Smooth muscle cell (in vitro differentiated cells): ENCODE data around the gene PLEKHM3. TPM values are rescaled to one million over a fixed set of nuclear protein-coding genes. Genes with fewer than 3 reads are reported as not detected.
"Not testable (repeated sequence)": the region's sequence is repeated elsewhere in the genome, so short reads cannot be mapped to it uniquely, and the experiment has no call there.

Experiments
- DNase-seq: peaks from one replicate; lab custom pipeline; 2025; ENCODE audit not compliant: unreplicated experiment; lab: John Stamatoyannopoulos, UW
- H2AFZ ChIP-seq: fragments of 200-600 bp; sonication (generic); 2 replicates; pipeline ENCODE4 v1.6.0; 2016; ENCODE audit warnings: antibody characterized with exemption, low read depth, mild to moderate bottlenecking
- H3F3A ChIP-seq: fragments of 200-600 bp; sonication (generic); 2 replicates; pipeline ENCODE4 v1.6.0; 2017; ENCODE audit warnings: antibody characterized with exemption, low read depth
- H3K27ac ChIP-seq: fragments of 200-600 bp; sonication (generic); 2 replicates; pipeline ENCODE4 v1.5.1; 2016; ENCODE audit warnings: low read depth, mild to moderate bottlenecking
- H3K27me3 ChIP-seq: fragments of 200-600 bp; sonication (generic); 2 replicates; pipeline ENCODE4 v1.6.1; 2016; ENCODE audit warnings: low read depth, mild to moderate bottlenecking
- H3K36me3 ChIP-seq: fragments of 200-600 bp; sonication (generic); 2 replicates; pipeline ENCODE4 v1.5.1; 2016; ENCODE audit warnings: low read depth
- H3K4me1 ChIP-seq: fragments of 200-600 bp; sonication (generic); 2 replicates; pipeline ENCODE4 v1.5.1; 2016; ENCODE audit warnings: low read depth
- H3K4me2 ChIP-seq: fragments of 200-600 bp; sonication (generic); 2 replicates; pipeline ENCODE4 v1.6.0; 2016; ENCODE audit warnings: mild to moderate bottlenecking
- H3K4me3 ChIP-seq: fragments of 200-600 bp; sonication (generic); 2 replicates; pipeline ENCODE4 v1.5.1; 2016; ENCODE audit warnings: mild to moderate bottlenecking
- H3K79me2 ChIP-seq: fragments of 200-600 bp; sonication (generic); 2 replicates; pipeline ENCODE4 v1.6.0; 2016; ENCODE audit warnings: low read depth, mild to moderate bottlenecking
- H3K9ac ChIP-seq: fragments of 200-600 bp; sonication (generic); 2 replicates; pipeline ENCODE4 v1.6.0; 2016; ENCODE audit warnings: low read depth
- H3K9me3 ChIP-seq: fragments of 200-600 bp; sonication (generic); replicated peaks from 2 replicates; pipeline ENCODE4 v1.5.1; 2016; ENCODE audit warnings: low read depth
- H4K20me1 ChIP-seq: fragments of 200-600 bp; sonication (generic); 2 replicates; pipeline ENCODE4 v1.6.0; 2016; ENCODE audit warnings: low read depth
- WGBS: methylation state at CpG from one replicate; pipeline ENCODE4 v1.1.7; 2016; ENCODE audit warnings: low lambda C conversion rate; 5-methylcytosine and 5-hydroxymethylcytosine counted together
- polyA plus RNA-seq: library from polyadenylated mRNA; unstranded; fragments of >200 nt; fragmentation: Nextera tagmentation; extraction: Ambion mirVana; gene quantifications from 2 replicates; pipeline ENCODE4 v1.2.1, GENCODE V29; 2016
- total RNA-seq: library from RNA; depleted of rRNA; stranded (reverse); fragments of >200 nt; gene quantifications from 2 replicates; pipeline ENCODE4 v1.2.3, GENCODE V29; 2014
- TF ChIP-seq, protein P1 (sequence below): fragments of 200-600 bp; sonication (generic); IDR thresholded peaks from 2 replicates; pipeline ENCODE4 v1.5.1; 2017; ENCODE audit warnings: borderline replicate concordance, mild to moderate bottlenecking, antibody characterized with exemption; ENCODE audit not compliant: insufficient read depth, poor library complexity, severe bottlenecking

The PLEKHM3 gene
- total and polyA plus RNA-seq, 2 experiments from 2014 or later: 3.8 to 10.3 TPM

DNA sequence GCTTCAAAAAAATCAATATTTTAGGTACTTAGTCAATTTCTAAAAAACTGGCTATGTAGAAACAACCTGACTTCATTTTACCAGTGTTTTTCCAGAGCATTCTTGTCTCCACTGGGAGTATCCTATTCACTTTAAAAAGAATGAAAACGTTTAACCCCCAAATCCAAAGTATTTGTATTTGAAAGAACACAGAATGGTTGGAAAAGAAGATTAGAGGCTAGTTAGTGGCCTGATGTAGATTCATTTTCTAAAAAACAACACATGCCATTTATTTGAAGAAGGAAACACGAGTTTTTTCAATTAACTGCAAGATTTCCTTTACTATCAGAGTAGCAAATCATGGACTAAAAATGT is 74.6 kb downstream of the PLEKHM3 start:
- TF ChIP-seq, protein P1, sequence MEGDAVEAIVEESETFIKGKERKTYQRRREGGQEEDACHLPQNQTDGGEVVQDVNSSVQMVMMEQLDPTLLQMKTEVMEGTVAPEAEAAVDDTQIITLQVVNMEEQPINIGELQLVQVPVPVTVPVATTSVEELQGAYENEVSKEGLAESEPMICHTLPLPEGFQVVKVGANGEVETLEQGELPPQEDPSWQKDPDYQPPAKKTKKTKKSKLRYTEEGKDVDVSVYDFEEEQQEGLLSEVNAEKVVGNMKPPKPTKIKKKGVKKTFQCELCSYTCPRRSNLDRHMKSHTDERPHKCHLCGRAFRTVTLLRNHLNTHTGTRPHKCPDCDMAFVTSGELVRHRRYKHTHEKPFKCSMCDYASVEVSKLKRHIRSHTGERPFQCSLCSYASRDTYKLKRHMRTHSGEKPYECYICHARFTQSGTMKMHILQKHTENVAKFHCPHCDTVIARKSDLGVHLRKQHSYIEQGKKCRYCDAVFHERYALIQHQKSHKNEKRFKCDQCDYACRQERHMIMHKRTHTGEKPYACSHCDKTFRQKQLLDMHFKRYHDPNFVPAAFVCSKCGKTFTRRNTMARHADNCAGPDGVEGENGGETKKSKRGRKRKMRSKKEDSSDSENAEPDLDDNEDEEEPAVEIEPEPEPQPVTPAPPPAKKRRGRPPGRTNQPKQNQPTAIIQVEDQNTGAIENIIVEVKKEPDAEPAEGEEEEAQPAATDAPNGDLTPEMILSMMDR: no peak
- Histone ChIP-seq H3K27ac (no peak overlapping the region), H3K36me3 (no peaks in the 10 kb centered on the region), H3K9me3 (no peaks in the 10 kb centered on the region), H3K27me3 (no peaks in the 10 kb centered on the region), H2AFZ (no peak overlapping the region), H3F3A (no peaks in the 10 kb centered on the region), H3K4me3 (no peak overlapping the region), H3K4me1 (peaks cover 39% of the 10 kb centered on the region), H3K79me2 (no peaks in the 10 kb centered on the region), H3K9ac (no peak overlapping the region), H3K4me2 (no peak overlapping the region), H4K20me1 (peaks cover 14% of the 10 kb centered on the region)
- no peak for DNase-seq
- 33% methylated on average over 2 of the region's 2 CpGs for WGBS

DNA sequence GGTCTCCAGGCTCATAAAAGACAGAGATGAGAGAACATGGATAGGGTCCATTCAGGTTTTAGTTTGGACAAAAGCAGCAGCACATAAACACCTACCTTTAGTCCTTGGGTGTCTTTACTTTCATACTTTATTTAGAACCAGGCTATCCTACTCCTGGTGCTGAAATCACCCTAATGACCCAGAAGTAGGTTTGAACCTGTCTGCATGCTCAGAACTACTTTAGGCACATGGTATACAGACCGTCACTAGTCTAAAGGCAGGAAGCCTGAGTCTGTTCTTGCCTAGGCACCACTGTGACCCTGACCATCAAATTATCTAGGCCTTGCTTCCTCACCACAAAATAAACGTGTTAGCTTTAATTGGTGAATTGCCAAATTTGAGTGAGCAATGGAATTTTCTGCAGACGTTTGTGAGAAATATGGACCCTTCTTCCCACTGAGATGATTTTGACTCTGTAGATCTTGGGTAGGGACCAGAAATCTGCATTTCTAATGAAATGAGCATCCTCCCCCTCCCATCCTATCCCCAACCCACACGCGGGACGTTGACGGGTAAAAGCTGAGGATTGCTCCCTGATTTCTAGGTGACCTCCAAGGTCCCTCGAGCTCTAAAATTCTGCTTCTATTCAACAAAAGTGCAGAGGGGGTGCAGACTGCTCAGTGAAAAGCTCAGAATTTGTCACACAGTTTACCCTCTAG is 75.1 kb downstream of the PLEKHM3 start:
- no peaks in the 10 kb centered on the region for H3K27me3 ChIP-seq
- no peak overlapping the region for H3K4me3 ChIP-seq
- no peaks in the 10 kb centered on the region for H3K9me3 ChIP-seq
- H2AFZ ChIP-seq: no peak overlapping the region
- peaks cover 14% of the 10 kb centered on the region for H4K20me1 ChIP-seq
- H3K79me2 ChIP-seq: no peaks in the 10 kb centered on the region
- no peak for DNase-seq
- no peak overlapping the region for H3K9ac ChIP-seq
- no peak overlapping the region for H3K27ac ChIP-seq
- 60% methylated on average over 8 of the region's 8 CpGs for WGBS
- H3K36me3 ChIP-seq: no peaks in the 10 kb centered on the region
- H3K4me2 ChIP-seq: no peak overlapping the region
- TF ChIP-seq, protein P1: no peak
- no peaks in the 10 kb centered on the region for H3F3A ChIP-seq
- H3K4me1 ChIP-seq: peaks cover 40% of the 10 kb centered on the region

DNA sequence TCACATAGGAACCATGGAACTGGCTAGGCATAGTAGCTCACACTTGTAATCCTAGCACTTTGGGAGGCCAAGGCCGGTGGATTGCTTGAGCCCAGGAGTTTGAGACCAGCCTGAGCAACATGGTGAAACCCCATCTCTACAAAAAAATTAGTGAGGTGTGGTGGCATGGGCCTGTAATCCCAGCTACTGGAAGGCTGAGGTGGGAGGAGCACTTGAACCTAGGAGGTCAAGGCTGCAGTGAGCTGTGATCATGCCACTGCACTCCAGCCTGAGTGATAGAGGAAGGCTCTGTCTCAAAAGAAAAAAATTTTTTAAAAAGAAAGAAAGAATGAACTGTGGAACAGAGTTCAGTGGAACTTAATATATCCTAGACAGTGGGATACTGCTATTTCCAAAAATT is 76.1 kb downstream of the PLEKHM3 start:
- not testable (repeated sequence) for H3K36me3 ChIP-seq

DNA sequence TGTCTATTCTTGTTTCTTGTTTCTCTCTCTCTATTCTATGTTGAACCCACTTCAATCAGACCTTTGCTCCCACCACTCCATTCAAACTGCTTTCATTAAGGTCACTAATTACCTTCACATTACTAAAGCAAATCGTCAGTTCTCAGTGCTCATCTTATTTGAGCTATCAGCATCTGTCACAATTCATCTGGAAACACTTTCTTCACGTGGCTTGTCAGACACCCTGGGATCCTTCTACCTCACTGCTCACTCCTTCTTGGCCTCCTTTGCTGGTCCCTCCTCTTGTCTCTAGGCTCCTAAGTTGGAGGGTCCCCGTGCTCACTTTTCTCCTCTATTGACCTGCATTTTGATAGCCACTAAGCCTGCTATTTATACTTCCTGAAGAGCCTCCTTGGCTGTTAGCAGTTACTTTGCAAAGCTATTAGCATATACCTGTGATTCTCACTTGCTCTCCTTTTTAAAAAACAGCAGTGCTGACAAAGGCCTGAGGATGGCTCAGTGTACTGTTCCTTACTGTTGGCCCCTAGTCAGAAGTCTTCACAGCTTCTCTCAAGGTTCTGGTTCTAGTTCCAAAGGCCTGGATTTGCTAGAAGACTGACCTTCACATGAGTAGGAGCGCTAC is 80.2 kb downstream of the PLEKHM3 start:
- Histone ChIP-seq H3K9me3 (no peaks in the 10 kb centered on the region), H3K27ac (no peak overlapping the region), H3K79me2 (no peaks in the 10 kb centered on the region), H2AFZ (no peak overlapping the region), H4K20me1 (peaks cover 19% of the 10 kb centered on the region), H3F3A (no peaks in the 10 kb centered on the region), H3K4me1 (peaks cover 21% of the 10 kb centered on the region), H3K4me3 (no peak overlapping the region), H3K36me3 (no peaks in the 10 kb centered on the region), H3K4me2 (no peak overlapping the region), H3K9ac (no peak overlapping the region), H3K27me3 (no peaks in the 10 kb centered on the region)
- TF ChIP-seq, protein P1: no peak
- 64% methylated on average over 4 of the region's 4 CpGs for WGBS
- no peak for DNase-seq

More for the DNA sequence above, 76.1 kb downstream of the PLEKHM3 start:
- H3K9me3 ChIP-seq, H3K9ac ChIP-seq, DNase-seq, H3F3A ChIP-seq, H3K4me3 ChIP-seq, H2AFZ ChIP-seq, H3K27me3 ChIP-seq, H3K79me2 ChIP-seq, H3K4me2 ChIP-seq, H3K27ac ChIP-seq: not testable (repeated sequence)
- peaks cover 14% of the 10 kb centered on the region for H4K20me1 ChIP-seq
- H3K4me1 ChIP-seq: peaks cover 44% of the 10 kb centered on the region
- WGBS: 93% methylated on average over 1 of the region's 1 CpG
